H1 (cell line): ENCODE measurements around the gene OSBPL9. TPM values are rescaled to one million over a fixed set of nuclear protein-coding genes. Genes with fewer than 3 reads are reported as not detected.

Experiments used
- CTCF ChIA-PET: fragments of 300-600 bp; sonication (Branson Sonifier 250); formaldehyde crosslinking; loops from one replicate; lab custom pipeline; 2021; ENCODE audit not compliant: partially characterized antibody; lab: Charles Lee
- POLR2A ChIA-PET: fragments of 300-600 bp; sonication (Branson Sonifier 250); formaldehyde crosslinking; loops from one replicate; lab custom pipeline; 2021; ENCODE audit warnings: inconsistent platforms; ENCODE audit not compliant: partially characterized antibody; lab: Charles Lee
- DNase-seq, 2 experiments: peaks; one replicate each; pipeline versions ENCODE4 v3.0.0 to v3.0.0-alpha.2; 2010 to 2022; ENCODE audit warnings: low spot score in 2 of 2, low read depth in 1 of 2, mixed read lengths in 1 of 2
- FAIRE-seq: peaks from 2 replicates; lab custom pipeline; 2011; peaks lifted over from hg19 to GRCh38; lab: Jason Lieb, UNC
- H2AFZ ChIP-seq: 2 replicates; pipeline ENCODE4 v1.8.1; 2012; ENCODE audit warnings: low read length, inconsistent platforms
- H2AK5ac ChIP-seq: 2 replicates; pipeline ENCODE4 v1.6.1; 2013; ENCODE audit warnings: low read depth, low read length
- H2BK120ac ChIP-seq: replicated peaks from 2 replicates; pipeline ENCODE3; 2013; ENCODE audit warnings: low read depth, low read length, inconsistent platforms
- H2BK12ac ChIP-seq: 2 replicates; pipeline ENCODE4 v1.6.1; 2013; ENCODE audit warnings: low read depth, low read length
- H2BK15ac ChIP-seq: 2 replicates; pipeline ENCODE4 v1.6.1; 2013; ENCODE audit warnings: low read length
- H2BK20ac ChIP-seq: 2 replicates; pipeline ENCODE4 v1.6.1; 2013; ENCODE audit warnings: low read length
- H2BK5ac ChIP-seq: 2 replicates; pipeline ENCODE4 v1.6.1; 2013; ENCODE audit warnings: low read depth, low read length
- H3K14ac ChIP-seq: 2 replicates; pipeline ENCODE4 v1.6.1; 2013; ENCODE audit warnings: inconsistent platforms; ENCODE audit not compliant: insufficient read length
- H3K18ac ChIP-seq: 2 replicates; pipeline ENCODE4 v1.6.1; 2013; ENCODE audit warnings: low read length; ENCODE audit errors: extremely low read depth
- H3K23ac ChIP-seq: 2 replicates; pipeline ENCODE4 v1.6.1; 2013; ENCODE audit warnings: inconsistent platforms; ENCODE audit not compliant: insufficient read length
- H3K23me2 ChIP-seq: 2 replicates; pipeline ENCODE4 v1.6.1; 2013; ENCODE audit warnings: low read depth, low read length
- H3K27ac ChIP-seq: 2 replicates; pipeline ENCODE4 v1.6.1; 2011; ENCODE audit warnings: low read depth, low read length, inconsistent platforms
- H3K27me3 ChIP-seq, 4 experiments: replicated peaks in 1 of 4; 1 replicate in 1 of 4; 2 replicates in 3 of 4; pipeline versions ENCODE4 v1.6.1 to v1.8.1; 2011 to 2013; ENCODE audit warnings: low read length in 3 of 4, mild to moderate bottlenecking in 3 of 4, inconsistent platforms in 2 of 4, mixed read lengths in 2 of 4, moderate library complexity in 1 of 4; ENCODE audit not compliant: control insufficient read depth in 3 of 4, insufficient read depth in 3 of 4; ENCODE audit errors: extremely low read depth in 1 of 4
- H3K36me3 ChIP-seq, 4 experiments: 2 replicates each; pipeline versions ENCODE4 v1.6.1 to v1.8.1; 2011 to 2013; ENCODE audit warnings: mild to moderate bottlenecking in 4 of 4, low read length in 3 of 4, moderate library complexity in 2 of 4, control low read depth in 1 of 4, inconsistent platforms in 1 of 4; ENCODE audit not compliant: insufficient read depth in 4 of 4, control insufficient read depth in 2 of 4
- H3K4ac ChIP-seq: replicated peaks from 2 replicates; pipeline ENCODE3; 2013; ENCODE audit warnings: low read length, low read depth, mixed read lengths, inconsistent platforms; ENCODE audit not compliant: insufficient read length
- H3K4me1 ChIP-seq, 4 experiments: replicated peaks in 1 of 4; 1 replicate in 1 of 4; 2 replicates in 3 of 4; pipeline versions ENCODE4 v1.6.1 to v1.8.1; 2011 to 2013; ENCODE audit warnings: low read length in 3 of 4, inconsistent platforms in 2 of 4, mixed read lengths in 1 of 4; ENCODE audit not compliant: insufficient read depth in 4 of 4, control insufficient read depth in 3 of 4
- H3K4me2 ChIP-seq, 2 experiments: 2 replicates each; pipeline versions ENCODE4 v1.6.1 to v1.8.1; 2011 to 2013; ENCODE audit warnings: low read depth in 2 of 2, low read length in 2 of 2, control low read depth in 1 of 2, inconsistent platforms in 1 of 2, mild to moderate bottlenecking in 1 of 2; ENCODE audit not compliant: insufficient read depth in 1 of 2
- H3K4me3 ChIP-seq, 4 experiments: fragments of 200-600, 300-600 bp in 1 of 4; sonication (generic), shearing (Covaris generic), sonication (Bioruptor Twin) in 1 of 4; 2 replicates each; pipeline versions ENCODE4 v1.5.1 to v1.8.1; 2011 to 2016; ENCODE audit warnings: low read length in 4 of 4, low read depth in 3 of 4, control low read depth in 2 of 4, inconsistent platforms in 2 of 4, mild to moderate bottlenecking in 2 of 4, mixed read lengths in 1 of 4, moderate library complexity in 1 of 4; ENCODE audit not compliant: insufficient read depth in 2 of 4; ENCODE audit errors: extremely low read depth in 1 of 4
- H3K56ac ChIP-seq: replicated peaks from 2 replicates; pipeline ENCODE3; 2013; ENCODE audit warnings: low read depth, mild to moderate bottlenecking, mixed read lengths, low read length, inconsistent platforms; ENCODE audit not compliant: insufficient read length
- H3K79me1 ChIP-seq: 2 replicates; pipeline ENCODE4 v1.6.1; 2013; ENCODE audit warnings: low read depth, low read length, control low read depth
- H3K79me2 ChIP-seq, 2 experiments: 2 replicates each; pipeline versions ENCODE4 v1.6.1 to v1.8.1; 2012 to 2013; ENCODE audit warnings: low read length in 2 of 2, mild to moderate bottlenecking in 2 of 2, inconsistent platforms in 1 of 2; ENCODE audit not compliant: insufficient read depth in 2 of 2, control insufficient read depth in 1 of 2
- H3K9ac ChIP-seq, 4 experiments: replicated peaks in 1 of 4; 1 replicate in 1 of 4; 2 replicates in 3 of 4; pipeline versions ENCODE4 v1.6.1 to v1.8.1; 2011 to 2013; ENCODE audit warnings: low read depth in 3 of 4, low read length in 3 of 4, control low read depth in 2 of 4, mild to moderate bottlenecking in 2 of 4, moderate library complexity in 2 of 4, inconsistent platforms in 1 of 4; ENCODE audit errors: extremely low read depth in 1 of 4
- H3K9me3 ChIP-seq, 2 experiments: 2 replicates each; pipeline versions ENCODE4 v1.6.1 to v1.8.1; 2012 to 2013; ENCODE audit warnings: mild to moderate bottlenecking in 2 of 2, moderate library complexity in 2 of 2, control low read depth in 1 of 2, inconsistent platforms in 1 of 2, low read depth in 1 of 2, low read length in 1 of 2, mixed read lengths in 1 of 2; ENCODE audit not compliant: insufficient read depth in 2 of 2
- H4K20me1 ChIP-seq, 2 experiments: replicated peaks in 1 of 2; 2 replicates each; pipeline versions ENCODE3 to v1.8.1; 2011 to 2013; ENCODE audit warnings: inconsistent platforms in 2 of 2, low read length in 2 of 2, mild to moderate bottlenecking in 1 of 2; ENCODE audit not compliant: insufficient read depth in 2 of 2, control insufficient read depth in 1 of 2
- H4K5ac ChIP-seq: 2 replicates; pipeline ENCODE4 v1.6.1; 2013; ENCODE audit warnings: low read length, low read depth, mixed read lengths, inconsistent platforms; ENCODE audit not compliant: insufficient read length
- H4K8ac ChIP-seq: 2 replicates; pipeline ENCODE4 v1.8.0; 2013; ENCODE audit warnings: mild to moderate bottlenecking, moderate library complexity, low read length, inconsistent platforms; ENCODE audit not compliant: insufficient read depth; ENCODE audit errors: extremely low read depth
- H4K91ac ChIP-seq: replicated peaks from 2 replicates; pipeline ENCODE3; 2013; ENCODE audit warnings: low read length, mixed read lengths, inconsistent platforms; ENCODE audit not compliant: insufficient read length
- CEBPB ChIP-seq: IDR thresholded peaks from 2 replicates; pipeline ENCODE4 v1.6.1; 2012; ENCODE audit warnings: low read depth, low read length
- WGBS, 2 experiments: shearing (Covaris generic) in 1 of 2; methylation state at CpG; one replicate each; pipeline versions ENCODE4 v1.1.6 to v1.1.7; 2013 to 2015; ENCODE audit warnings: low lambda C conversion rate in 2 of 2, mixed read lengths in 2 of 2, inconsistent platforms in 1 of 2, low coverage in 1 of 2, missing lambda C conversion rate in 1 of 2; ENCODE audit not compliant: insufficient replicate concordance in 2 of 2, insufficient coverage in 1 of 2, insufficient read length in 1 of 2; ENCODE audit errors: extremely low coverage in 1 of 2, missing lambda C conversion rate in 1 of 2; 5-methylcytosine and 5-hydroxymethylcytosine counted together
- polyA plus RNA-seq, 7 experiments: library from polyadenylated mRNA; depleted of rRNA in 3 of 7; stranded (reverse) in 5 of 7; unstranded in 2 of 7; fragments of >200 nt in 5 of 7; fragments of 200-250 nt in 2 of 7; gene quantifications; 1 replicate in 5 of 7; 2 replicates in 1 of 7; 4 replicates in 1 of 7; pipeline versions ENCODE4 v1.2.1 to v1.2.3, GENCODE V29; 2011 to 2013; ENCODE audit warnings: missing spikeins in 2 of 7, mixed read lengths in 2 of 7
- total RNA-seq: library from RNA; stranded (reverse); fragmentation: NEBNext Ultra II Directional; extraction: Animal tissue kit (Norgen Biotek cat#: 25700); gene quantifications from 2 replicates; pipeline ENCODE4 v1.2.1, GENCODE V29; 2021

OSBPL9 gene
- total and polyA plus RNA-seq, 2 of the 8 experiments (the other 6 are each of a cell fraction or from before 2014, with no cell fraction given) = 58.2 to 71.6 TPM

DNA sequence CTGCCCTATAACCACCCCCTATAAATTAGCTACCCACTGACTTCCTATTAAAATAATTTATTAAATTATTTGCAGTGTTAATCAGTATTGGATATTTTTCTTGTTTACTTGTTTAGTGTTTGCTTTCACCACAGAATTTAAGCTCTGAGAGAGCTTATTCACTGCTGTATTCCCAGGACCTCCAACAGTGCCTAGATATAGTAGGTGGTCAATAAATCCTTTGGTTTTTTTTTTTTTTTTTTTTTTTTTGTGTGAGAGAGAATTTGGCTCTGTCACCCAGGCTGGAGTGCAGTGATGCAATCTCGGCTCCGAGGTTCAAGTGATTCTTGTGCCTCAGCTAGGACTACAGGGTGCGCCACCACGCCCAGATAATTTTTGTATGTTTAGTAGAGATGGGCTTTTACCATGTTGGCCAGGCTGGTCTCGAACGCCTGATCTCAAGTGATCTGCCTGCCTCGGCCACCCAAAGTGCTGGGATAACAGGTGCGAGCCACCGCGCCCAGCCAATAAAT lies 1.1 kb upstream of the OSBPL9 start:
- no peaks in the 10 kb centered on the region for H3K36me3 ChIP-seq
- ChIA-PET CTCF (interaction anchor here (0.6 to 0.7 kb wide), 2 partner anchors 11 to 152 kb away, joined by 3 read pairs; no protein-coding TSS in a partner anchor), POLR2A (no interaction called here)
- 0 out of 2 replicates have a peak overlapping the region, but pooled peaks have one; percentile 4 for H2BK15ac ChIP-seq
- H3K27ac ChIP-seq = no peak overlapping the region
- H3K79me1 ChIP-seq = no peaks in the 10 kb centered on the region
- no peaks in the 10 kb centered on the region for H3K27me3 ChIP-seq
- no peak overlapping the region for H3K18ac ChIP-seq
- no peak overlapping the region for H3K23ac ChIP-seq
- H2AFZ ChIP-seq = peak overlapping the region; percentile 22; the same call in 1 of the 2 replicates
- no peak overlapping the region for H3K56ac ChIP-seq
- no peak overlapping the region for H2BK20ac ChIP-seq
- H3K9ac ChIP-seq = no peak overlapping the region
- H2BK120ac ChIP-seq = no peak overlapping the region
- H2BK12ac ChIP-seq = peak overlapping the region; percentile 91; the same call in 1 of the 2 replicates
- no peak overlapping the region; a peak in 1 of 4 replicates for H3K4me2 ChIP-seq
- no peak overlapping the region for H2BK5ac ChIP-seq
- no peak overlapping the region; the same call in 1 of the 2 replicates for H2AK5ac ChIP-seq
- no peaks in the 10 kb centered on the region for H3K9me3 ChIP-seq
- H3K79me2 ChIP-seq = peaks cover 0 to 29% of the 10 kb centered on the region in 2 experiments; a peak in 3 of 4 replicates
- DNase-seq (no peak), FAIRE-seq (no peak)
- H3K4ac ChIP-seq = no peak overlapping the region
- no peak overlapping the region for H3K14ac ChIP-seq
- 95% methylated on average over 10 of the region's 10 CpGs; no CpG with 5 or more reads in 1 of the 2 experiments for WGBS, 2 experiments
- no peak overlapping the region for H4K91ac ChIP-seq
- H3K23me2 ChIP-seq = peaks cover 6% of the 10 kb centered on the region
- no peak overlapping the region for H3K4me3 ChIP-seq
- no peak overlapping the region for H4K5ac ChIP-seq
- no peaks in the 10 kb centered on the region for H4K20me1 ChIP-seq
- H3K4me1 ChIP-seq = peaks cover 0 to 3% (median 0%) of the 10 kb centered on the region in 4 experiments; a peak in 2 of 7 replicates
- no peak overlapping the region for H4K8ac ChIP-seq
- TF ChIP-seq CEBPB = peak; percentile 18; the same call in 1 of the 2 replicates
